Adrenal gland (tissue), 12 donors: ENCODE measurements around the gene PRDM16. TPM values are rescaled to one million over a fixed set of nuclear protein-coding genes. Genes with fewer than 3 reads are reported as not detected.

Experiments
- DNase-seq, 7 donors: peaks; one replicate each; pipeline ENCODE4 v3.0.0-alpha.2; 2019 to 2020
- H3K27ac ChIP-seq, 5 donors: fragments of 200-600 bp; sonication (generic) in 4 of 5; 1 replicate in 3 of 5; 2 replicates in 2 of 5; pipeline versions ENCODE4 v1.5.1 to v1.8.0; 2016 to 2020; ENCODE audit warnings: mild to moderate bottlenecking in 1 of 5
- H3K27me3 ChIP-seq: fragments of 200-600 bp; 2 replicates; pipeline ENCODE4 v1.8.0; 2021
- H3K36me3 ChIP-seq, 2 donors: fragments of 200-600 bp; replicated peaks in 1 of 2; 1 replicate in 1 of 2; 2 replicates in 1 of 2; pipeline versions ENCODE4 v1.5.1 to v1.8.0; 2018 to 2022
- H3K4me1 ChIP-seq, 2 donors: fragments of 200-600 bp; replicated peaks in 1 of 2; 1 replicate in 1 of 2; 2 replicates in 1 of 2; pipeline versions ENCODE4 v1.5.1 to v1.8.0; 2018 to 2021
- H3K4me3 ChIP-seq, 4 donors: fragments of 200-600 bp; sonication (generic) in 3 of 4; one replicate each; pipeline ENCODE4 v1.5.1; 2016 to 2018
- H3K9me3 ChIP-seq, 3 donors: fragments of 200-600 bp; sonication (generic) in 1 of 3; replicated peaks in 1 of 3; 1 replicate in 2 of 3; 2 replicates in 1 of 3; pipeline versions ENCODE4 v1.5.1 to v1.8.0; 2016 to 2021
- CTCF ChIP-seq, 6 experiments: fragments of 450-650 bp in 4 of 6; fragments of 200-600 bp in 2 of 6; sonication (generic) in 1 of 6; IDR thresholded peaks; 1 replicate in 5 of 6; 2 replicates in 1 of 6; pipeline versions ENCODE4 v1.5.1 to v1.8.0; 2016 to 2021; ENCODE audit warnings: antibody characterized with exemption in 6 of 6, mild to moderate bottlenecking in 2 of 6, moderate library complexity in 1 of 6
- POLR2A ChIP-seq, 2 donors: fragments of 450-650 bp; IDR thresholded peaks; one replicate each; pipeline ENCODE4 v1.6.1; 2017; ENCODE audit warnings: antibody characterized with exemption in 2 of 2, mild to moderate bottlenecking in 2 of 2, moderate library complexity in 1 of 2
- WGBS, 4 donors: extraction: QIAGEN DNeasy Blood & Tissue Kit in 2 of 4; methylation state at CpG; one replicate each; pipeline versions ENCODE4 v1.1.5 to v1.1.7; 2013 to 2017; 5-methylcytosine and 5-hydroxymethylcytosine counted together
- intact Hi-C, 2 donors: fragments of 100-400 bp; cut with DNase I; formaldehyde crosslinking; loops; one replicate each; pipeline versions ENCODE4 v1.14.1 to v1.15.0; 2022 to 2023
- polyA plus RNA-seq, 3 donors: library from polyadenylated mRNA; stranded (reverse); fragments of 200-250 nt in 2 of 3; fragments of 350-450 nt in 1 of 3; fragmentation: Illumina TruSeq in 1 of 3; extraction: RNeasy Lipid Tissue Mini Kit (QIAGEN cat#74804) in 1 of 3; gene quantifications; one replicate each; pipeline ENCODE4 v1.2.3, GENCODE V29; 2013 to 2014
- total RNA-seq, 9 donors: library from RNA; depleted of rRNA in 4 of 9; stranded (reverse); fragments of >200 nt in 4 of 9; fragments of 120-200 nt in 1 of 9; fragmentation: NEBNext Ultra II Directional in 1 of 9; extraction: Animal tissue kit (Norgen Biotek cat#: 25700) in 1 of 9; gene quantifications; one replicate each; pipeline versions ENCODE4 v1.1.0 to v1.2.4, GENCODE V29; 2013 to 2023
- donor health status: healthy with polysubstance abuse.
- donor health status: Bipolar disorder and iron deficiency.
- donor health status: DM: yes; HTN: yes; CAD: no.
- donor health status: DM: no; HTN: no; CAD: no.
- donor health status: DM: no; HTN: no; CAD: no.
- donor health status: DM: yes; HTN: yes; CAD: no.

The PRDM16 gene
- total and polyA plus RNA-seq, 12 donors, result 0.04 to 2.8 (median 0.61) TPM; not detected in 1

DNA sequence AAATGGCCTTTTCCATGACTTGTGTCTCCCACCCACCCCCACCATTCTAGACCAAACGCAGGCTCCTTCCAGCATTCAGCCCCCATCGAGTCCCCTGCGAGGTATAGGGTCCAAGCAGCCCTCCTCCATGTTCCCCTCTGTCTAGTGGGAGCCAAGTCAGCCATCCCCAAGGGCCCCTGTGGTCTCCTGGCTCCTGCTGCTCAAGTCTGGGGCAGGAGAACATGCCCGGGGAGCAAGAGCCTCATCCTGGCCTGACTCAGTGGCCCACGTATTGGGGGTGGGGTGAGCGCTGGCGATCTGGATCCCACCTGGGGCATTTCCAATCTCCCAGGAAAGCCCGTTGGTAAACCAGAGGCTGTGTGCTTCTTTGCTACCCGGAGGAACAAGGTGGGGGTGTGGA, 4.1 kb upstream of the PRDM16 start:
- intact Hi-C loops, result loop anchor here (5.0 to 10.0 kb wide), 2 partner anchors 210 to 217 kb away; no protein-coding TSS in a partner anchor
- Histone ChIP-seq H3K27ac (no peak overlapping the region), H3K9me3 (no peaks in the 10 kb centered on the region), H3K4me1 (peaks cover 0 to 16% of the 10 kb centered on the region in 2 donors), H3K4me3 (no peak overlapping the region), H3K27me3 (peaks cover 73% of the 10 kb centered on the region), H3K36me3 (no peaks in the 10 kb centered on the region)
- no peak for TF ChIP-seq POLR2A (IDR thresholded peaks at IDR 0.05)
- 35 to 73% (median 53%) methylated on average over 4 to 9 of the region's 9 CpGs for WGBS, 4 donors
- peak in 1 of 7 donors; percentile 3 for DNase-seq

GRCh38 chr1:3065396-3065795, 3.6 kb upstream of the PRDM16 start:
- 65 to 74% (median 72%) methylated on average over 7 to 8 of the region's 8 CpGs for WGBS, 4 donors
- H3K9me3 ChIP-seq, result no peaks in the 10 kb centered on the region
- no peak overlapping the region for H3K27ac ChIP-seq
- peaks cover 73% of the 10 kb centered on the region for H3K27me3 ChIP-seq
- TF ChIP-seq POLR2A (IDR thresholded peaks at IDR 0.05) (no peak), CTCF (IDR thresholded peaks at IDR 0.05) (no peak)
- peak in 2 of 7 donors; percentile 1 to 10 for DNase-seq
- H3K36me3 ChIP-seq, result no peaks in the 10 kb centered on the region
- H3K4me1 ChIP-seq, result peaks cover 0 to 16% of the 10 kb centered on the region in 2 donors
- no peak overlapping the region for H3K4me3 ChIP-seq
- intact Hi-C loops, result loop anchor here (5.0 to 10.0 kb wide), 2 partner anchors 209 to 217 kb away; no protein-coding TSS in a partner anchor

GRCh38 chr1:3065797-3066196, 3.2 kb upstream of the PRDM16 start:
- WGBS, 4 donors, result 75 to 80% (median 77%) methylated on average over 6 to 7 of the region's 7 CpGs
- no peaks in the 10 kb centered on the region for H3K36me3 ChIP-seq
- intact Hi-C loops, result loop anchor here (5.0 to 10.0 kb wide), 2 partner anchors 209 to 217 kb away; no protein-coding TSS in a partner anchor
- H3K27ac ChIP-seq, result no peak overlapping the region
- H3K4me3 ChIP-seq, result no peak overlapping the region
- peak in 1 of 7 donors; percentile 3 for DNase-seq
- TF ChIP-seq CTCF (IDR thresholded peaks at IDR 0.05) (no peak), POLR2A (IDR thresholded peaks at IDR 0.05) (no peak)
- peaks cover 0 to 20% of the 10 kb centered on the region in 2 donors for H3K4me1 ChIP-seq
- no peaks in the 10 kb centered on the region for H3K9me3 ChIP-seq
- peaks cover 77% of the 10 kb centered on the region for H3K27me3 ChIP-seq

GRCh38 chr1:3066250-3066711, 2.7 kb upstream of the PRDM16 start:
- no peaks in the 10 kb centered on the region for H3K36me3 ChIP-seq
- intact Hi-C loops, result loop anchor here (5.0 to 10.0 kb wide), 2 partner anchors 209 to 216 kb away; no protein-coding TSS in a partner anchor
- no peak overlapping the region for H3K4me3 ChIP-seq
- DNase-seq, result peak; percentile 38 to 79 (median 65)
- H3K9me3 ChIP-seq, result no peaks in the 10 kb centered on the region
- H3K27me3 ChIP-seq, result peaks cover 80% of the 10 kb centered on the region
- TF ChIP-seq CTCF (IDR thresholded peaks at IDR 0.05), result peak; percentile 37 to 63 (median 52)
- no peak for TF ChIP-seq POLR2A (IDR thresholded peaks at IDR 0.05)
- peaks cover 0 to 24% of the 10 kb centered on the region in 2 donors for H3K4me1 ChIP-seq
- WGBS, 4 donors, result 30 to 45% (median 38%) methylated on average over 2 to 11 of the region's 11 CpGs
- no peak overlapping the region for H3K27ac ChIP-seq

- Histone ChIP-seq H3K4me3 (no peak overlapping the region), H3K9me3 (no peaks in the 10 kb centered on the region), H3K36me3 (no peaks in the 10 kb centered on the region), H3K27ac (no peak overlapping the region), H3K27me3 (peaks cover 82% of the 10 kb centered on the region), H3K4me1 (peaks cover 0 to 24% of the 10 kb centered on the region in 2 donors)
- DNase-seq, result no peak
- TF ChIP-seq CTCF (IDR thresholded peaks at IDR 0.05) (no peak), POLR2A (IDR thresholded peaks at IDR 0.05) (no peak)
- WGBS, 4 donors, result 41 to 76% (median 64%) methylated on average over 7 to 10 of the region's 10 CpGs
- intact Hi-C loops, result loop anchor here (5.0 to 10.0 kb wide), 2 partner anchors 208 to 215 kb away; no protein-coding TSS in a partner anchor
Measured at GRCh38 chr1:3066826-3067225, 2.2 kb upstream of the PRDM16 start.
